ENCODE results near the gene MORN5. TPM values are rescaled to one million over a fixed set of nuclear protein-coding genes. Genes with fewer than 3 reads are reported as not detected.

Gene MORN5
- total RNA-seq, 1 experiment from 2014 or later: not detected

DNA sequence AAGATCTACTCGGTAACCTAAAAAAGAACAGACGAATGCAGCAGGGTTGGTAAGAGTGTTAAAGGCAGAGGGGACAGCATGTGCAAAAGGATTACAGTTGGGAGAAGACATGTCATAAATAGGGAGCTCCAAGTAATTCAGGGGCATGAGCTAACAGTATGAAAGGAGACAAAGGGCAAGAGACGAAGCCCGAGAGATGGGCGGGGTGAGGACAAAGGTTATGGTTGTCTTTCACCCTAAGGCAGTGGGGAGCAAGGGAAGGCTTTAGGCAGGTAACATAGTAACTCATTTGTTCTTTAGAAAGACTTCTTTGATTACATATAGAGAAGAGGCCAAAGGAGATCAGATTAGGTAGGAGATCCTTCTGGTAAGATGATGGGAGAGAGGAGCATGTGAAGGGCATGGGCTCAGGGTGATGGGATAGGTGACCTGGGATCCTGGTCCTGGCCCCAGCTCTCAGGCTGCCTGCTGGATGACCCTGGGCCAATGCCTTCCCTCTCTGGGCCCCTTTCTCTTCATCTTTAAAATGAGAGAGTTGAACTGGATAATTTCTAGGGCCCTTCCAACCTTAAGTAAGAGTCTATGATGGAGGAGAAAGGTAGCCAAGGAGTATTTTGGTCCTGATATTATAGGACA, 19.5 kb downstream of the MORN5 start:
- in situ Hi-C loops (cut with HindIII; ENCODE audit: low pct_unique_long_range_greater_than_20kb, low sequenced_read_pairs): no loop called here

DNA sequence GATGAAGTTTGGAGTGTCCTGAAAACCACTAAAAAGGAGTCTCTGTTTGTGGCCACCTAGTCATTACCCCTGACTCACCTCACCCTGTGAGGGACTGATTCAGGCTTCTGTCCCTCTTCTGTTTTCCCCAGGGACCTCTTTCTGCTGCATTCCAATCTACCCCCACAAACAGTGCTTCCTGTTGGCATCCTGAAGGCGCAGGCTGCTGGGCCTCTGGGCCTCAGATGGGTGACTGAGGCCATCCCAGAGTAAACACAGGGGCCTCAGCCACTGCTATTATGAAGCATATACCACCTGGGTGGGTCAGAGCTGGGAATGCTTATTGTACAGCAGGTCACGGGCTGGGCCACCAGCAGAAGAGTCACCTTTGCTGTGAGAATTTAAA, 20.0 kb downstream of the MORN5 start:
- in situ Hi-C loops (cut with HindIII; ENCODE audit: low pct_unique_long_range_greater_than_20kb, low sequenced_read_pairs): no loop called here
- no peak for DNase-seq (ENCODE audit: low read depth)

More for the DNA sequence above, 19.5 kb downstream of the MORN5 start:
- DNase-seq (ENCODE audit: low read depth): no peak

DNA sequence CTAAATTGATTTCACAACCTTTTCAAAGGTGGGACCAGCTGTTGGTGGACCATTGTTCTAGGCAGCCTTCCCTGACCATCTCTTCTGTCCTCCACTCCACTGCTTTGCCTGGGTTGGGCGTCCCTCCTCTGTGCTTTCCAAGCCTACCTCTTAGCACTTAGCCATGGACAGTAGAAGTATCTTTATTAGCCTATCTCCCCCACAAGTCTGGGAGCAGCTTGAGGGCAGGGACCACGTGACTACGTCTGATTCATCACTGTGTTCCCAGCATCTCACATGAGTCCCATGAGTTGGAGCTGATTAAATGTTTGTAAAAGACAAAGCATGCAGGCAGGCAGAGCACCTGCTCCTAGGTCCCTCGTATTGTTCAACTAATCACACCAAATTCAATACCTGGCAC, 20.9 kb downstream of the MORN5 start:
- peak; percentile 64 for DNase-seq (ENCODE audit: low read depth)
- in situ Hi-C loops (cut with HindIII; ENCODE audit: low pct_unique_long_range_greater_than_20kb, low sequenced_read_pairs): no loop called here

DNA sequence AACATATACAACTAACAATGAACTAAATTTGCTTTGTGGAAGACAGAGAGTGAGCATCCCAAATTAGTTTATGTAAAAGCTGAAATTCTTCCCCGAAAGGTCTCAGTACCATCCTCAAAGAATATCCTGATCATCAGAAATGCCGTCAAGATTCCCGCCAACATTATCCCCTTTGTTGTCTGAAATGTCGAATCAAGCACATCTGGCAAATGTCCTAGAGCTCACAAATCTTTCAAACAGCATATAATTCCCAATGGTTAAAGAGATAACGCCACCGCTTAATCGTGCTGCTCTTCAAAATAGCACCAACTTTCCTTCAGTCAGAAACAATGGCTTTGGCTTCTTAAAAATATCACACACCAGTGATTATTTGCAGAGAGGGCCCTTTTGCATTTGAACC, 23.8 kb downstream of the MORN5 start:
- DNase-seq (ENCODE audit: low read depth): no peak
- in situ Hi-C loops (cut with HindIII; ENCODE audit: low pct_unique_long_range_greater_than_20kb, low sequenced_read_pairs): no loop called here

DNA sequence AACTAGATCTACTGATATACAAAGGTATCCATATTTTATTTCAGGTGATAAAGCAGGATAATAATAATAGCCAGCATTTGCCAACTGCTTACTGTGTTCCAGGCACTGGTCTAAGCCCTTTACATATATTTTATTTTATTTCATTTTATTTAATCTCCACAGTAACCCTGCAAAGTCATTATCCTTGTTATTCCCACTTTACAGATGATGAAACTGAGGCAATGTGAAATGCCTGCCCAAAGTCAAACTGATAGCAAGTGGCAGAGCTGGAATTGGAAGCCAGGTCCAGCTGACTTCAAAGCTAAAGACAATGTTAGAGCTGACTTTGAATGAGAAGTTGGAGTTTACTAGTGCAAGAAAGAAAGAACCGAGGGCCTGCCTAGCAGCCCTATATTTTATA, 24.8 kb downstream of the MORN5 start:
- DNase-seq (ENCODE audit: low read depth): no peak
- in situ Hi-C loops (cut with HindIII; ENCODE audit: low pct_unique_long_range_greater_than_20kb, low sequenced_read_pairs): no loop called here

DNA sequence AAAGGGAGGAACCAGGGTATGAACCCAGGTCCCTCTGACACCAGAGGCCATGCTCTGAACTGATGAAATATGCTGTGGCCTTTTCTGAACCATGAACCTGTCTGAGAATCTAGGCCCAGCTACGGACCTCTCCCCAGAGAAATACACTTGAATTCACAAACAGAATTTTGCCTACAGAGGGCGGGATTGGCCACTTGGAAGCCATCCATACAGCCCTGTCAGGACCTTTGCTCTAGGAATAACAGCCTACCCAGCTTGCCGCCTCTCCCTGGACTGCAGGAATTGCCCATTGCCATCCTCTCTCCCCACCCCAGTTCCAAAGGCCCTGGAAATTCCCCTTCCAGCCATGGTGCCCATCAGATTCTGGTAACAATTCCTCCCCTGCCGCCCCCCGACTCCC, 26.6 kb downstream of the MORN5 start:
- no peak for DNase-seq (ENCODE audit: low read depth)
- in situ Hi-C loops (cut with HindIII; ENCODE audit: low pct_unique_long_range_greater_than_20kb, low sequenced_read_pairs): no loop called here

DNA sequence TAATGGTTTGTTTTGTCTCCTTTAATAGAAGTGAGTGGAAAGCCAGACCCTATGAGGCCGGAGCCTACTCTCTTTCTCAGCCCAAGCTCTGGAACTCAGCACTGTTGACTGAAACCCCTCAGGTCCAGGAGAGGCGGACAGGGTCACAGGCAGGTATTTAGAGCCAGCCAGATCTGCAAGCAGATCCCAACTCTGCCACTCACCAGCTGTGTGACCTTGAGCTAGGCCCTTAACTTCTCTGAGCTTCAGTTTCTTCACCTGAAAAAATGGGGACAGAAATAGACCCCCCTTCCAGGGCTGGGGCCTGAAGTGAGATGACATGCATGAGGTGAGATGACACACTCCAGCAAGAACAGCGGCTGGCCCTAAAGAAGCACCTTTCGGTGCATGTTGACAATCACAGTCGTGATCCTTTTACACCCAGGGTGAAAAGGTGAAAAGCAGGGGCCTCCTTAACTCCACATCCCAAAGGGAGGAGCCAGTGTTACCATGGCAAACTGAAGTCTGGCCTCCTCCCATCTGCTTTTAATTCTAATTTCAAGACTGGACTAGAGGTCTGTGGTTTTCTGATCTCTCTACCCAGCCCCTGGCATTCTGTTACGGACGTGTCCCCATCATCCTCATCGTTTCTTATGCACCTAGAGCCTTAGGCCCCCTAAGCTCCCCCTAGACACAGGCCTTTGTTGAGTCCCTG, 27.2 kb downstream of the MORN5 start:
- in situ Hi-C loops (cut with HindIII; ENCODE audit: low pct_unique_long_range_greater_than_20kb, low sequenced_read_pairs): no loop called here
- DNase-seq (ENCODE audit: low read depth): no peak

DNA sequence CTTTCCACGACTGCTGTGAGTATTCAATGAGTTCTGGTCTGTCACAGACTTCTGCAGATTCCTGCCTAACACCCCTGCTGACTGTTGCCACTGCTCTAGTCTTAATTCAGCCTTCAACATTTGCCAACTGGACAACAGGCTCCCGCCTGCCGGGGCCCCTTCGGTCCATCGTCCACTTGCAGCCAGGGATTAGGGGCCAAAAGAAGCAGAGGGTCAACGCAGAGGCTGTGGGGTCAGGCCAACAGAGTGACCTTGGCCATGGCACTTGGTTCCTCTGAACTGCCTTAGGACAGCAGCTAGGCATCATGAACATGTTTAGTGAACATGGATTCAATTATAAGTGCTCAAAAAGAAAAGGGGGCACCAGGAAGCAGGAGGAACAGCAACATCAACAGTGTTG, 28.7 kb downstream of the MORN5 start:
- in situ Hi-C loops (cut with HindIII; ENCODE audit: low pct_unique_long_range_greater_than_20kb, low sequenced_read_pairs): no loop called here

DNA sequence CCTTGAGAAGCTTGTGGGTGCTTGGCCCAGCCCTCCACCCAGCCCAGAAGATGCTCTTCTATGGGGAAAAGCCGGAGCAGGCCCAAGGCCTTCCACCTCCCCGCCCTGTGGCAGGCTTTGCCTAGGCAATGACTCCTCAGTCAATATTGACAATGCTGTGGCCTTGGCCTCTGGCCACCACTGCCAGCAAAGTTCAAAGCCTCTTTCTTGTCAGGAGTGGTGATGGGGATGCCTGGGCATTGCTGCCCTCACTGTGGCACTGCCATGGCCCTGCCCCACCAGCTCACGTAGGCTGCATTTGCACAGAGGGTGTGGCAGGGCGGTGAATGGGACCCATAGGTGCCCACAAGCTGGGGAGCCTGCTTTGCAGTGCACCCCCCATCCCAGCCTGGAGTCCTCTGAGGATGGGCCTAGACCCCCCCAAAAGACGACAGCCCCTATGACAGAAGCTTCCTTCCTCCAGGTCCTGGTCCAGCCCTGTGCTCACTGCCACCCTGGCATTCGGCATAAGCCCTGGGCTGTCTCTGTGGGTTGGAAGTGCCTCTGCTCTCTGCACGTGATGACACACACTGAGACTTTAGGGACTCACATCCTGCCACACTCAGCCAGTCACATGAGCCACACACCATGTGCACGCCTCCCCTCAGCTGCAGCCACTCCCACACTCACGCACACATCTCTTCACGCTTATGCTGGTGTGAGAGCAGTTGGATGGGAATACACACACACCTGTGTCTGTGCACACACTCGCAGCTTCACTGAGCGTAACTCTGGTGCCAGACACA, 31.1 kb downstream of the MORN5 start:
- in situ Hi-C loops (cut with HindIII; ENCODE audit: low pct_unique_long_range_greater_than_20kb, low sequenced_read_pairs): no loop called here
- DNase-seq (ENCODE audit: low read depth): no peak

More for the DNA sequence above, 28.7 kb downstream of the MORN5 start:
- no peak for DNase-seq (ENCODE audit: low read depth)

DNA sequence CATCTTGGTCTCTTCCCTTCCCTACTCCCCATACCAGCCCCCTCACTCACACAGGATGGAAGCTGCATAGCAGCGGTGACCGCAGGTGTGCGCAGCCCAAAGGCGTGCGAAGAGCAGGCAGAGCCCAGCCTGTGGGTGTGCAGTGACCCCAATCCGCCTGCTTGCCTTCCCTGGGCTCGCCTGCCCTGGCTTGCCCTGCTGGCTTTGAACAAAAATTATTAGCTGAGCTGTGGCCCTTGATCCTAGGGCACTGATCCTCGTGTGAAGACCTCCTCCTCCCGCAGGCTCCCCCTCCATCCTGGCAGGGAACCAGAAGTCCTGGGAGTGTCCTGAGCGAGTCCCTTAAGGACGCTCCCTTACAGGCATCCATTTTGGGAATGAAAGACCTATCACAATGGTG, 31.9 kb downstream of the MORN5 start:
- DNase-seq (ENCODE audit: low read depth): no peak
- in situ Hi-C loops (cut with HindIII; ENCODE audit: low pct_unique_long_range_greater_than_20kb, low sequenced_read_pairs): no loop called here

DNA sequence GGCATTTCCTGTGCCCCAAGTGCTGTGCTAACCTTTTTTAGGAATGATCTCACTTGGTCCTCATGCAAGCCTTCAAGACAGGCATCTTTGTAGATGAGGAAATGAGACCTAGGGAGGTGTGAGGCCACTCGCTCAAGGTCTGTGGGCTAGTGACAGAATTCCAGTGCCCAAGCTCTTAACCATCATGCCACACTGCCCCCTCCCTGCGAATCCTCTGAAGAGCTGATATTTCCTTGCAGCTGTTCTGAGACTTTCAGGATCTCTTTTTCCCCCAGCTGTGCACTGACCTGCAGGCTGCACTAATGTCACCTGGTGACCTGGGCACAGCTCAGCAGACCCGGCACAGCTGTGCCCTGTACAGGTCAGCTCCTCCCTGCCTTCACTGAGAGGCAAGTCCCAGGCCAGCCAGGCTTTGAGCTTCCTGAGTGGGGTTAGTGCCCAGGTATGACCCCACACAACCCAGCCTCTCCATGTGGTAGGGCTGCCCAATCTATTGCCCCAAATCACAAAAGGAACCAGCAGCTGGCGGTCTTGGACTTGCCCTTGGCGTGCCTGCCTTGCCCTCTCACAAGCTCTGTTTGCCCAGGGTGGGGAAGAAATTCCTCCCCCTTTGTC, 32.7 kb downstream of the MORN5 start:
- no peak for DNase-seq (ENCODE audit: low read depth)
- in situ Hi-C loops (cut with HindIII; ENCODE audit: low pct_unique_long_range_greater_than_20kb, low sequenced_read_pairs): no loop called here

DNA sequence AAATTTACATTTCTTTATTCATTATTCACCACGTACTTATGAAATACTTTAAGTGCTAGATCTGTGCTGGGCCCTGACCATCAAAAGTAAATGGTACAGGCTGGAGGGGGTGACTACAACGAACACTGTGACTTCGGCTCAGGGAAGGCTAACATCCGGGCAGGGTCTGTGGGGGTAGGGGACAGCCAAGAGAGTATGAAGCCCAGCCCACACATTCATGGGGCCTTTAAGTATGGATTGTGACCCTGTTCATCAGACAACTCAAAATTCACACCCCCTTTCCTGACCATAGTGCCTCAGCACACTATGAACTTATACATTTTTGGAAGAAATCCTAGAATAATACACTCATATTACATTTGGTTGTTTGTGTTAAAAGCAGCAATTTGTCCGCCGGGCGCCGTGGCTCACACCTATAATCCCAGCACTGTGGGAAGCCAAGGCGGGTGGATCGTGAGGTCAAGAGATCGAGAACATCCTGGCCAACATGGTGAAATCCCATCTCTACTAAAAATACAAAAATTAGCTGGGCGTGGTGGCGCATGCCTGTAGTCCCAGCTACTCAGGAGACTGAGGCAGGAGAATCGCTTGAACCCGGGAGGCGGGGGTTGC, 33.3 kb downstream of the MORN5 start:
- in situ Hi-C loops (cut with HindIII; ENCODE audit: low pct_unique_long_range_greater_than_20kb, low sequenced_read_pairs): no loop called here

DNA sequence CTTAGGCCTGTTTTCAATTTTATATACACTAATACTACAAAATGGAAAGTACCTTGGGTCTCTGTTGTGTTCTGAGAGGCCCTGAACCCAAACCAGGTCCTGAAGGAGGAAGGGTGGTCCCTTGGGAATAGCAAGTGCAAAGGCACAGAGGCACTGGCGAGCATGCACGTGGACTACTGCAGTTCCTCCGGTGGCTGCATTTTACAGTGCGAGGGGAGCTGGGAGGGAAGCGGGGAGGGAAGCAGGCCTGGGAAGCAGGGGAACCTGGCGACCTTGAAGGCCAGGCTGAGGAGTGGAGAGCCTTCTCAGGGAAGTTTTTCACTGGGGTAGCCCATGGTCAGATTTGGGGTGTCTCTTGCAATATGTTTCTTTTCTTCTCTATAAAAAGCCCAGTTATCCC, 33.9 kb downstream of the MORN5 start:
- in situ Hi-C loops (cut with HindIII; ENCODE audit: low pct_unique_long_range_greater_than_20kb, low sequenced_read_pairs): no loop called here
- DNase-seq (ENCODE audit: low read depth): no peak

More for the DNA sequence above, 33.3 kb downstream of the MORN5 start:
- DNase-seq (ENCODE audit: low read depth): no peak

DNA sequence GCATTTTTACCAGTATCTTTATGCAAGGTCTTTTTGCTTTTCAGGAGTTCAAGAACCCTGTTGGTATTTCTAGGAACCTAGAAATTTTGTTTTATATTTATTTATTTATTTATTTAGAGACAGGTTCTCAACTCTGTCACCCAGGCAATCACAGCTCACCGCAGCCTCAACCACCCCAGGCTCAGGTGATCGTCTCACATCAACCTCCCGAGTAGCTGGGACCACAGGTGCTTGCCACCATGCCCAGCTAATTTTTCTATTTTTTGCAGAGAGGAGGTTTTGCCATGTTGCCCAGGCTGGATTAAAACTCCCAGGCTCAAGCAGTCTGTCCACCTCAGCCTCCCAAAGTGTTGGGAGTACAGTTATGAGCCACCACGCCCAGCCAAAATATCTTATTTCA, 36.2 kb downstream of the MORN5 start:
- no peak for DNase-seq (ENCODE audit: low read depth)
- in situ Hi-C loops (cut with HindIII; ENCODE audit: low pct_unique_long_range_greater_than_20kb, low sequenced_read_pairs): no loop called here

DNA sequence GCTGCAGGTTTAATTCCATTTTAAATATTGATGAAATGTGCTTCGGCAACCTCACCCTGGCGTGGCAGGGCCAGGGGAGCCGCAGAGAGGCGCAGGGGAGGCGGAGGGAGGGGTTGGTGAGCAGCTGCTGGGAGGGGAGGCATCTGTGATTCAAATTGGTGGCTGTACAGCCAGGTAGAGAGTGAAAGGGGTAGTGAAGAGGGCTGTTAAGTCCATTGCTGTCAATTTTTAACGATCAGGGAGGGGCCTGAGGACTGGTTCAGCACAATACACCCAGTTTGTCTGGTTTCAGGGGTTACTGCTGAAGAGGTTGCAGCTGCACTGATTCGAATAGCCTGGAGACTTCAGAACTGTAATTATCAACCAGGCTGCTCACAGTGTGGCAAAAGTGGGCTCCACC, 37.7 kb downstream of the MORN5 start:
- in situ Hi-C loops (cut with HindIII; ENCODE audit: low pct_unique_long_range_greater_than_20kb, low sequenced_read_pairs): no loop called here
- DNase-seq (ENCODE audit: low read depth): no peak

DNA sequence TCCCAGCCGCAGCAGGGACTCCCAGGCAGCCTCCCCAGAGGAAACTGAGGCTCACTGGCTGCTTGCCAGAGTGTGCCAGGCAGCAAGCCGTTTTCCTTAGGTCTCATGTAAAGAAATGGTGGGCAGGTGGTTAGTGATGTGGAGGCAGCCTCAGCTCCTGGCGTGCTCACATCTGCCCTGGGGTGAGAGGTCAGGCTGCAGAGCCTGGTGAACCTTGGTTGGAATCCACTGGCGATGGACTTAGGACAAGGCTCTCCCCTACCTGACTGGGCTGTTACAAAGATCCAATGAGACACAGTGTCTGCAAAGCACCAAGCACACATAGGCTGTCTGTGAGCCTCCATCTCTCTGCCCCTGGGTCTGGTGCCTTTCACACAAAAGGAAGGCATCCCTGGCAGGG, 38.2 kb downstream of the MORN5 start:
- in situ Hi-C loops (cut with HindIII; ENCODE audit: low pct_unique_long_range_greater_than_20kb, low sequenced_read_pairs): no loop called here
- DNase-seq (ENCODE audit: low read depth): no peak

DNA sequence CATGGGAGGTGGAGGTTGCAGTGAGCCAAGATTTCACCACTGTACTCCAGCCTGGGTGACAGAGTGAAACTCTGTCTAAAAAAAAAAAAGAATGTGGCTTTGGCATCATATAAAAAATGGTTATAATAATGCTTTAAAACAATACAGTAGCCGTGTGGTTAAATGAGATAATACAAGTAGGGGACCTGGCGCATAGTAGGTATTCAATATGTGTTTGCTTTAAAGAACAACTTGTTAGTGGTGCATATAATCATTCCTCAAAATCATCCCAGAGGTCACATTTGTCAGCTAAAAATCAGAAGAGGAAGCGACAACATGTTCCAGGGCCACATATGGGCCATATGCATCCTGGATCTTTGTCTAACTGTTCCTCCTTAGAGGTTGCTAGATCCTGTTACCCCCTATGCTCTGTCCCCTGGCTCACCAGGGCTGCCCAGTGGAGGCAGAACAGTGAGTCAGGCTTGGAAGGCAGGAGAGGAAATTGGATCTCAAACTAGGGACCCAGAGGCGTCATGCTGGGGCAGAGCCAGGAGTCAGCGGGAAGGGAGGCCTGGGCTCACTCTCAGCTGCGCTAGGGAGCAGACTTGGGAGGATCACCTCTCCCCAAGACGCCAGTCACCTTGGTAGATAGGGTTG, 41.4 kb downstream of the MORN5 start:
- DNase-seq (ENCODE audit: low read depth): no peak
- in situ Hi-C loops (cut with HindIII; ENCODE audit: low pct_unique_long_range_greater_than_20kb, low sequenced_read_pairs): no loop called here

DNA sequence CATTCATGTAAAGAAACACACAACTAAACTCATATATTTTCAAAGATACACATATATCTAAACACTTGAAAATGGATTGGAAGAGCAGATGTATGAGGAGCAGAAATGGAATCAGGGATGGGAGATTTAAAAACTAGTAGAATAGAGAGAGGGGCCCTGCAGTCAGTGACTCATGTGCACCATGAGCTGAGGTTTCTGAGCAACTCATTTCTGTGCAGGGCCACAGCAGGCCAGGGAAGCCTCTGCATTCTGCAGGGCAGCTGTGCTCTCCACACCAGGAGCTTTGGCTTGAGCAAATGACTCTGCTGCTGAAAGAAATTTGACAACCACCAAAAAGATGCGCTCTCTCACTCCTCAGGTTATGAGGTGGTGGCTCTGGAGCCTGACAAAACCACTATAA, 41.9 kb downstream of the MORN5 start:
- no peak for DNase-seq (ENCODE audit: low read depth)
- in situ Hi-C loops (cut with HindIII; ENCODE audit: low pct_unique_long_range_greater_than_20kb, low sequenced_read_pairs): no loop called here
